Stimulated activated CD4-positive, alpha-beta T cell treated with anti-CD3 and anti-CD28 coated beads, Interleukin-12 subunit alpha, Interleukin-12 subunit beta, amount 100 ng/mL, for 24 hours (primary cell): ENCODE measurements around the gene NR0B2.
"Not testable (repeated sequence)": the region's sequence is repeated elsewhere in the genome, so short reads cannot be mapped to it uniquely, and the experiment has no call there.

ENCODE experiments used
- DNase-seq, 2 experiments: peaks; one replicate each; pipeline ENCODE4 v3.0.0-alpha.2; 2020; ENCODE audit warnings: low read depth in 2 of 2

The NR0B2 gene

GRCh38 chr1:26913754-26914619 lies at the start of gene NR0B2:
Gene NR0B2, minus strand, starts transcription at chr1:26913975. Its CDS starts 35 bp downstream, at chr1:26913940.
- DNase-seq: no peak

GRCh38 chr1:26961826-26962225 lies 48.1 kb upstream of the NR0B2 start:
- no peak for DNase-seq

GRCh38 chr1:26960625-26960966 lies 46.8 kb upstream of the NR0B2 start:
- no peak for DNase-seq

- no peak for DNase-seq
Observed at GRCh38 chr1:26959722-26960624, 46.2 kb upstream of the NR0B2 start, which contains the start of gene KDF1. Gene KDF1, minus strand, starts transcription at chr1:26960468. Its CDS starts 8,088 bp downstream, at chr1:26952380.

GRCh38 chr1:26959270-26959669 lies 45.5 kb upstream of the NR0B2 start:
- DNase-seq: no peak

GRCh38 chr1:26957306-26957705 lies 43.5 kb upstream of the NR0B2 start:
- DNase-seq: no peak

- DNase-seq: no peak
Observed at GRCh38 chr1:26956321-26956720, 42.5 kb upstream of the NR0B2 start.

- no peak for DNase-seq
Observed at GRCh38 chr1:26953374-26953773, 39.6 kb upstream of the NR0B2 start.

- DNase-seq: no peak
Observed at GRCh38 chr1:26951821-26952497, 38.2 kb upstream of the NR0B2 start.

- DNase-seq: no peak
Observed at GRCh38 chr1:26951216-26951615, 37.4 kb upstream of the NR0B2 start.

GRCh38 chr1:26950602-26951001 lies 36.8 kb upstream of the NR0B2 start:
- no peak for DNase-seq

- no peak for DNase-seq
Observed at GRCh38 chr1:26949926-26950319, 36.1 kb upstream of the NR0B2 start.

- DNase-seq: no peak
Observed at GRCh38 chr1:26949266-26949925, 35.6 kb upstream of the NR0B2 start.

GRCh38 chr1:26948725-26949057 lies 34.9 kb upstream of the NR0B2 start:
- DNase-seq: not testable (repeated sequence)

GRCh38 chr1:26946270-26946669 lies 32.5 kb upstream of the NR0B2 start:
- DNase-seq: no peak

GRCh38 chr1:26945728-26946127 lies 32.0 kb upstream of the NR0B2 start:
- no peak for DNase-seq

- no peak for DNase-seq
Observed at GRCh38 chr1:26945138-26945537, 31.4 kb upstream of the NR0B2 start.

- DNase-seq: no peak
Observed at GRCh38 chr1:26942656-26943055, 28.9 kb upstream of the NR0B2 start.

GRCh38 chr1:26941311-26941710 lies 27.5 kb upstream of the NR0B2 start:
- DNase-seq: no peak

GRCh38 chr1:26938659-26939025 lies 24.9 kb upstream of the NR0B2 start:
- DNase-seq: no peak

GRCh38 chr1:26938004-26938658 lies 24.4 kb upstream of the NR0B2 start:
- no peak for DNase-seq
